K562 (cell line): ENCODE data around the gene KRTAP10-9. TPM values are rescaled to one million over a fixed set of nuclear protein-coding genes. Genes with fewer than 3 reads are reported as not detected.
"Not testable (repeated sequence)": the region's sequence is repeated elsewhere in the genome, so short reads cannot be mapped to it uniquely, and the experiment has no call there.

ENCODE experiments used
- ATAC-seq: fragments of 200-7000 bp; cut with Tn5 transposase; 3 replicates; pipeline ENCODE4 v1.9.1; 2020; ENCODE audit warnings: moderate library complexity
- BruUV-seq: library from RNA; stranded (reverse); fragments of 400-500 nt; replicated peaks from 2 replicates; lab custom pipeline; 2021; lab: Mats Ljungman, UMichigan
- CTCF ChIA-PET: fragments of 300-600 bp; formaldehyde crosslinking; extraction: SDS; loops from one replicate; lab custom pipeline; 2021; ENCODE audit warnings: low intra/inter-chr PET ratio; lab: Yijun Ruan, JAX
- POLR2A ChIA-PET: fragments of 300-600, 350-650 bp; sonication (Branson Sonifier 250); formaldehyde crosslinking; extraction: SDS; loops from one replicate; lab custom pipeline; 2021; ENCODE audit warnings: antibody characterized with exemption, inconsistent platforms; lab: Yijun Ruan, JAX
- DNase-seq, 4 experiments: peaks; one replicate each; pipeline versions ENCODE4 v3.0.0 to v3.0.0-alpha.2; 2011 to 2018; ENCODE audit warnings: low spot score in 3 of 4, mixed read lengths in 3 of 4; ENCODE audit errors: extremely low read depth in 1 of 4
- FAIRE-seq: peaks from 2 replicates; lab custom pipeline; 2011; peaks lifted over from hg19 to GRCh38; lab: Jason Lieb, UNC
- H2AFZ ChIP-seq: 2 replicates; pipeline ENCODE4 v1.6.0; 2011; ENCODE audit warnings: low read depth, low read length, control low read depth, inconsistent platforms
- H3K27ac ChIP-seq: fragments of 200-600 bp; 3 replicates; pipeline ENCODE4 v1.8.0; 2011; ENCODE audit warnings: low read depth, mild to moderate bottlenecking, control low read depth, inconsistent platforms, low read length, moderate library complexity, mixed read lengths; ENCODE audit errors: extremely low read depth
- H3K27me3 ChIP-seq, 2 experiments: fragments of 300-600 bp in 1 of 2; 2 replicates in 1 of 2; 3 replicates in 1 of 2; pipeline versions ENCODE4 v1.6.0 to v1.8.0; 2011; ENCODE audit warnings: inconsistent platforms in 2 of 2, low read length in 2 of 2, mild to moderate bottlenecking in 1 of 2, mixed read lengths in 1 of 2, moderate library complexity in 1 of 2; ENCODE audit not compliant: control insufficient read depth in 2 of 2, insufficient read depth in 2 of 2
- H3K36me3 ChIP-seq: fragments of 300-600 bp; 3 replicates; pipeline ENCODE4 v1.8.0; 2011; ENCODE audit warnings: mild to moderate bottlenecking, low read length, inconsistent platforms; ENCODE audit not compliant: control insufficient read depth, insufficient read depth
- H3K4me1 ChIP-seq, 2 experiments: fragments of 200-600 bp in 1 of 2; replicated peaks in 1 of 2; 2 replicates in 1 of 2; 3 replicates in 1 of 2; pipeline versions ENCODE4 v1.5.1 to v1.8.0; 2011; ENCODE audit warnings: inconsistent platforms in 2 of 2, low read length in 2 of 2, mild to moderate bottlenecking in 1 of 2, mixed read lengths in 1 of 2, moderate library complexity in 1 of 2; ENCODE audit not compliant: control insufficient read depth in 2 of 2, insufficient read depth in 2 of 2
- H3K4me2 ChIP-seq: 2 replicates; pipeline ENCODE4 v1.6.1; 2011; ENCODE audit warnings: low read length, control low read depth, inconsistent platforms, mixed read lengths; ENCODE audit not compliant: insufficient read depth
- H3K4me3 ChIP-seq: fragments of 200-600 bp; sonication (generic), shearing (Covaris generic); 2 replicates; pipeline ENCODE4 v1.5.1; 2016; ENCODE audit warnings: control low read depth, inconsistent platforms
- H3K79me2 ChIP-seq: fragments of 200-600 bp; 3 replicates; pipeline ENCODE4 v1.8.0; 2011; ENCODE audit warnings: low read length, inconsistent platforms; ENCODE audit not compliant: control insufficient read depth, insufficient read depth
- H3K9ac ChIP-seq, 2 experiments: 2 replicates each; pipeline versions ENCODE4 v1.6.0 to v1.6.1; 2011; ENCODE audit warnings: low read depth in 2 of 2, low read length in 2 of 2, control low read depth in 1 of 2, inconsistent platforms in 1 of 2, mild to moderate bottlenecking in 1 of 2, mixed read lengths in 1 of 2; ENCODE audit not compliant: insufficient read depth in 1 of 2
- H3K9me1 ChIP-seq: one replicate; pipeline ENCODE4 v1.6.0; 2011; ENCODE audit warnings: inconsistent platforms, mild to moderate bottlenecking, low read length, moderate library complexity; ENCODE audit not compliant: control insufficient read depth, insufficient read depth
- H3K9me3 ChIP-seq: replicated peaks from 2 replicates; pipeline ENCODE4 v1.5.1; 2011; ENCODE audit warnings: low read depth, low read length, inconsistent platforms; ENCODE audit not compliant: control insufficient read depth, insufficient read depth
- H4K20me1 ChIP-seq: replicated peaks from 2 replicates; pipeline ENCODE4 v1.6.1; 2011; ENCODE audit warnings: low read length, inconsistent platforms, mixed read lengths; ENCODE audit not compliant: control insufficient read depth, insufficient read depth
- LARP7 ChIP-seq: fragments of 450-650 bp; IDR thresholded peaks from 2 replicates; pipeline ENCODE4 v1.6.1; 2016
- NFIC ChIP-seq: fragments of 450-650 bp; IDR thresholded peaks from 2 replicates; pipeline ENCODE4 v1.6.1; 2017; ENCODE audit warnings: mild to moderate bottlenecking, inconsistent platforms
- ZFP1 ChIP-seq: fragments of 450-650 bp; formaldehyde crosslinking; IDR thresholded peaks from 2 replicates; pipeline ENCODE4 v1.4.0; 2020; ENCODE audit warnings: mild to moderate bottlenecking, mixed read lengths
- ZNF354B ChIP-seq: fragments of 250-450 bp; sonication (Bioruptor Pico); IDR thresholded peaks from 2 replicates; pipeline ENCODE4 v1.4.0; 2020
- WGBS: fragments of 100-300 bp; shearing (Covaris generic); methylation state at CpG from one replicate; pipeline ENCODE4 v1.1.6; 2016; ENCODE audit warnings: low coverage, mixed read lengths; ENCODE audit not compliant: insufficient coverage; ENCODE audit errors: missing lambda C conversion rate; 5-methylcytosine and 5-hydroxymethylcytosine counted together
- in situ Hi-C: fragments of 300-500 bp; cut with MboI; formaldehyde crosslinking; loops from 4 replicates; pipeline ENCODE4 v1.15.0; 2018; ENCODE audit warnings: inconsistent platforms, mixed read lengths
- intact Hi-C: fragments of 100-400 bp; cut with micrococcal nuclease; formaldehyde crosslinking; loops from 2 replicates; pipeline ENCODE4 v1.14.2; 2022
- polyA plus RNA-seq, 8 experiments: library from polyadenylated mRNA; depleted of rRNA in 4 of 8; stranded (reverse) in 5 of 8; unstranded in 3 of 8; fragments of >200 nt; fragmentation: Nextera tagmentation in 2 of 8; fragmentation: Illumina TruSeq in 1 of 8; extraction: Ambion mirVana in 2 of 8; extraction: Trizol in 1 of 8; gene quantifications; 2 replicates each; pipeline versions ENCODE4 v1.2.1 to v1.2.3, GENCODE V29; 2011 to 2014; ENCODE audit warnings: inconsistent platforms in 1 of 8, missing spikeins in 1 of 8
- total RNA-seq, 7 experiments: library from RNA; depleted of rRNA in 6 of 7; stranded (reverse); fragments of >200 nt in 6 of 7; fragmentation: Illumina TruSeq in 2 of 7; extraction: Trizol in 2 of 7; gene quantifications; 2 replicates each; pipeline versions ENCODE4 v1.2.1 to v1.2.3, GENCODE V29; 2011 to 2021; ENCODE audit warnings: low replicate concordance in 1 of 7
- TF ChIP-seq, protein P1 (sequence below): fragments of 250-450 bp; sonication (Bioruptor Pico); IDR thresholded peaks from 2 replicates; pipeline ENCODE4 v1.8.0; 2022; ENCODE audit warnings: moderate library complexity, mild to moderate bottlenecking, inconsistent platforms
- TF ChIP-seq, protein P2 (sequence below): fragments of 450-650 bp; IDR thresholded peaks from 2 replicates; pipeline ENCODE4 v1.6.1; 2018; ENCODE audit warnings: mild to moderate bottlenecking, low read depth; ENCODE audit not compliant: partially characterized antibody

Gene KRTAP10-9
- total and polyA plus RNA-seq, 9 of the 15 experiments (the other 6 are each of a cell fraction or from before 2014, with no cell fraction given), result not detected

- Histone ChIP-seq H3K4me1 (no peaks in the 10 kb centered on the region; a peak in 1 of 5 replicates), H3K36me3 (no peaks in the 10 kb centered on the region), H3K9ac (no peak overlapping the region), H3K79me2 (no peaks in the 10 kb centered on the region), H4K20me1 (no peaks in the 10 kb centered on the region), H3K4me3 (no peak overlapping the region), H3K9me3 (peaks cover 4% of the 10 kb centered on the region), H3K27ac (no peak overlapping the region), H3K27me3 (peaks cover 2 to 33% of the 10 kb centered on the region in 2 experiments; a peak in 3 of 5 replicates), H2AFZ (no peak overlapping the region), H3K4me2 (no peak overlapping the region), H3K9me1 (no peaks in the 10 kb centered on the region)
- no peak for ATAC-seq
- no peak for FAIRE-seq
- CTCF ChIA-PET, result no interaction called here
- POLR2A ChIA-PET, result interaction anchor here (0.6 kb wide), 1 partner anchor 44 kb away, joined by 3 read pairs; no protein-coding TSS in a partner anchor
- intact Hi-C loops (no loop called here), in situ Hi-C loops (no loop called here)
- no TSS peak for BruUV-seq
- WGBS, result 0% methylated on average over 2 of the region's 2 CpGs
- no peak for DNase-seq
- TF ChIP-seq, protein P1, sequence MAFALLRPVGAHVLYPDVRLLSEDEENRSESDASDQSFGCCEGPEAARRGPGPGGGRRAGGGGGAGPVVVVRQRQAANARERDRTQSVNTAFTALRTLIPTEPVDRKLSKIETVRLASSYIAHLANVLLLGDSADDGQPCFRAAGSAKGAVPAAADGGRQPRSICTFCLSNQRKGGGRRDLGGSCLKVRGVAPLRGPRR (CRISPR knock-in tag), result no peak
- TF ChIP-seq ZNF354B (CRISPR knock-in tag) (no peak), ZFP1 (CRISPR knock-in tag) (peak; percentile 98), LARP7 (no peak), NFIC (no peak)
- TF ChIP-seq, protein P2, sequence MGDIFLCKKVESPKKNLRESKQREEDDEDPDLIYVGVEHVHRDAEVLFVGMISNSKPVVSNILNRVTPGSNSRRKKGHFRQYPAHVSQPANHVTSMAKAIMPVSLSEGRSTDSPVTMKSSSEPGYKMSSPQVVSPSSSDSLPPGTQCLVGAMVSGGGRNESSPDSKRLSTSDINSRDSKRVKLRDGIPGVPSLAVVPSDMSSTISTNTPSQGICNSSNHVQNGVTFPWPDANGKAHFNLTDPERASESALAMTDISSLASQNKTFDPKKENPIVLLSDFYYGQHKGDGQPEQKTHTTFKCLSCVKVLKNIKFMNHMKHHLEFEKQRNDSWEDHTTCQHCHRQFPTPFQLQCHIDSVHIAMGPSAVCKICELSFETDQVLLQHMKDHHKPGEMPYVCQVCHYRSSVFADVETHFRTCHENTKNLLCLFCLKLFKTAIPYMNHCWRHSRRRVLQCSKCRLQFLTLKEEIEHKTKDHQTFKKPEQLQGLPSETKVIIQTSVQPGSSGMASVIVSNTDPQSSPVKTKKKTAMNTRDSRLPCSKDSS, result no peak
Observed at GRCh38 chr21:44644878-44645277, 18.0 kb downstream of the KRTAP10-9 start.

DNA sequence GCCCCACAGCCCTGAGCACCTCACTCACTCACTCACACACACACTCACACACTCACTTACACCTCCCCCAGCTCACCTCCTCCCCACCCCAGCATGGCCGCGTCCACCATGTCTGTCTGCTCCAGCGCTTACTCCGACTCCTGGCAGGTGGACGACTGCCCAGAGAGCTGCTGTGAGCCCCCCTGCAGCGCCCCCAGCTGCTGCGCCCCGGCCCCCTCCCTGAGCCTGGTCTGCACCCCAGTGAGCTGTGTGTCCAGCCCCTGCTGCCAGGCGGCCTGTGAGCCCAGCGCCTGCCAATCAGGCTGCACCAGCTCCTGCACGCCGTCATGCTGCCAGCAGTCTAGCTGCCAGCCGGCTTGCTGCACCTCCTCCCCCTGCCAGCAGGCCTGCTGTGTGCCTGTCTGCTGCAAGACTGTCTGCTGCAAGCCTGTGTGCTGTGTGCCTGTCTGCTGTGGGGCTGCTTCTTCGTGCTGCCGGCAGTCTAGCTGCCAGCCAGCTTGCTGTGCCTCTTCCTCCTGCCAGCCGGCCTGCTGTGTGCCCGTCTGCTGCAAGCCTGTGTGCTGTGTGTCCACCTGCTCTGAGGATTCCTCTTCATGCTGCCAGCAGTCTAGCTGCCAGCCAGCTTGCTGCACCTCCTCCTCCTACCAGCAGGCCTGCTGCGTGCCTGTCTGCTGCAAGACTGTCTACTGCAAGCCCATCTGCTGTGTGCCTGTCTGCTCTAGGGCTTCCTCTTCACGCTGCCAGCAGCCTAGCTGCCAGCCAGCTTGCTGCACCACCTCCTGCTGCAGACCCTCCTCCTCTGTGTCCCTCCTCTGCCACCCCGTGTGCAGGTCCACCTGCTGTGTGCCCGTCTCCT, 19.7 kb downstream of the KRTAP10-9 start, which contains the start of gene KRTAP10-11:
Gene KRTAP10-11, plus strand, starts transcription at position 49 of the 856 bp plus-strand sequence. Its CDS starts 45 bp downstream, at position 94.
- in situ Hi-C loops, H3K4me3 ChIP-seq, H3K4me2 ChIP-seq, POLR2A ChIA-PET, H3K36me3 ChIP-seq, CTCF ChIA-PET, H3K9me3 ChIP-seq, H2AFZ ChIP-seq, H3K4me1 ChIP-seq, intact Hi-C loops, DNase-seq, BruUV-seq, FAIRE-seq, H4K20me1 ChIP-seq, H3K9me1 ChIP-seq, H3K79me2 ChIP-seq, H3K27ac ChIP-seq, ATAC-seq, H3K9ac ChIP-seq: not testable (repeated sequence)
- H3K27me3 ChIP-seq, result peaks cover 9 to 49% of the 10 kb centered on the region in 2 experiments; a peak in 4 of 5 replicates
- 0% methylated on average over 20 of the region's 21 CpGs for WGBS
